Adipose tissue (tissue), 3 donors: ENCODE measurements around the gene DMGDH. TPM values are rescaled to one million over a fixed set of nuclear protein-coding genes. Genes with fewer than 3 reads are reported as not detected.
A peak's percentile ranks its signal among the peaks of the same experiment; 100 is the strongest.
"Not testable (repeated sequence)": the region's sequence is repeated elsewhere in the genome, so short reads cannot be mapped to it uniquely, and the experiment has no call there.

Experiments
- H3K27ac ChIP-seq: one replicate; pipeline ENCODE4 v1.5.1; 2013; ENCODE audit warnings: low read depth, low read length
- WGBS, 3 donors: extraction: QIAGEN DNeasy Blood & Tissue Kit; methylation state at CpG; one replicate each; pipeline ENCODE4 v1.1.7; 2013; 5-methylcytosine and 5-hydroxymethylcytosine counted together
- polyA plus RNA-seq, 3 donors: library from polyadenylated mRNA; stranded (reverse); fragments of 200-250 nt; gene quantifications; one replicate each; pipeline ENCODE4 v1.2.3, GENCODE V29; 2013
- donor health status: healthy with polysubstance abuse.
- donor health status: Bipolar disorder and iron deficiency.
- donor health status: healthy.

DMGDH gene
- polyA plus RNA-seq, 3 donors: 0.56 to 5.3 (median 3.7) TPM

- H3K27ac ChIP-seq: peak overlapping the region; percentile 49
- WGBS, 3 donors: 2 to 5% (median 2%) methylated on average over 11 of the region's 11 CpGs
Measured at GRCh38 chr5:78985725-78986223, 83.7 kb downstream of the DMGDH start.

GRCh38 chr5:78985116-78985724 is 84.3 kb downstream of the DMGDH start, which contains the start of gene ARSB:
Gene ARSB, minus strand, starts transcription at chr5:78985310. Its CDS starts 62 bp downstream, at chr5:78985248.
- H3K27ac ChIP-seq: peak within 1 kb of the TSS; percentile 71
- WGBS, 3 donors: 0 to 1% (median 0%) methylated on average over 33 to 57 of the region's 57 CpGs

GRCh38 chr5:78984439-78985115 is 84.9 kb downstream of the DMGDH start:
- 0% methylated on average over 41 to 79 of the region's 79 CpGs for WGBS, 3 donors
- peak overlapping the region; percentile 71 for H3K27ac ChIP-seq

GRCh38 chr5:78983601-78984438 is 85.7 kb downstream of the DMGDH start:
- 12 to 22% (median 20%) methylated on average over 17 of the region's 17 CpGs for WGBS, 3 donors
- H3K27ac ChIP-seq: peak overlapping the region; percentile 71

- 85 to 90% (median 86%) methylated on average over 9 of the region's 9 CpGs for WGBS, 3 donors
Measured at GRCh38 chr5:78983194-78983593, 86.3 kb downstream of the DMGDH start.

GRCh38 chr5:78979909-78980308 is 89.6 kb downstream of the DMGDH start:
- H3K27ac ChIP-seq: no peak overlapping the region

More at GRCh38 chr5:78983194-78983593, 86.3 kb downstream of the DMGDH start:
- not testable (repeated sequence) for H3K27ac ChIP-seq

GRCh38 chr5:78979117-78979742 is 90.2 kb downstream of the DMGDH start:
- WGBS, 3 donors: 71 to 83% (median 78%) methylated on average over 7 of the region's 7 CpGs
- H3K27ac ChIP-seq: no peak overlapping the region

- no peak overlapping the region for H3K27ac ChIP-seq
- WGBS, 3 donors: 90 to 95% (median 91%) methylated on average over 8 of the region's 8 CpGs
Measured at GRCh38 chr5:78975035-78975434, 94.4 kb downstream of the DMGDH start.

- no peak overlapping the region for H3K27ac ChIP-seq
Measured at GRCh38 chr5:78974601-78975000, 94.9 kb downstream of the DMGDH start.

GRCh38 chr5:78974011-78974410 is 95.5 kb downstream of the DMGDH start:
- 61 to 88% (median 87%) methylated on average over 5 of the region's 5 CpGs for WGBS, 3 donors
- H3K27ac ChIP-seq: no peak overlapping the region

More at GRCh38 chr5:78974601-78975000, 94.9 kb downstream of the DMGDH start:
- 52 to 83% (median 57%) methylated on average over 2 of the region's 2 CpGs for WGBS, 3 donors

- no peak overlapping the region for H3K27ac ChIP-seq
- 20 to 37% (median 24%) methylated on average over 7 of the region's 7 CpGs for WGBS, 3 donors
Measured at GRCh38 chr5:78972654-78973428, 96.6 kb downstream of the DMGDH start.

- H3K27ac ChIP-seq: no peak overlapping the region
- WGBS, 3 donors: 38 to 73% (median 71%) methylated on average over 2 of the region's 2 CpGs
Measured at GRCh38 chr5:78971998-78972397, 97.5 kb downstream of the DMGDH start.

- WGBS, 3 donors: 94 to 95% (median 94%) methylated on average over 5 of the region's 5 CpGs
- H3K27ac ChIP-seq: no peak overlapping the region
Measured at GRCh38 chr5:78968781-78969180, 100.7 kb downstream of the DMGDH start.

GRCh38 chr5:78964889-78965288 is 104.6 kb downstream of the DMGDH start:
- no peak overlapping the region for H3K27ac ChIP-seq
- WGBS, 3 donors: 57 to 72% (median 62%) methylated on average over 2 of the region's 2 CpGs

GRCh38 chr5:78961743-78962142 is 107.7 kb downstream of the DMGDH start:
- WGBS, 3 donors: 86 to 100% (median 94%) methylated on average over 1 of the region's 1 CpG
- no peak overlapping the region for H3K27ac ChIP-seq

GRCh38 chr5:78959767-78960166 is 109.7 kb downstream of the DMGDH start:
- H3K27ac ChIP-seq: no peak overlapping the region
- 88 to 89% (median 89%) methylated on average over 1 of the region's 1 CpG for WGBS, 3 donors

GRCh38 chr5:78958672-78959445 is 110.6 kb downstream of the DMGDH start:
- 40 to 74% (median 51%) methylated on average over 3 of the region's 3 CpGs for WGBS, 3 donors
- no peak overlapping the region for H3K27ac ChIP-seq
